GM10847 (cell line): ENCODE data around the gene HAUS5.

ENCODE experiments used
- POLR2A ChIP-seq: IDR thresholded peaks from 2 replicates; pipeline ENCODE4 v1.6.1; 2011; ENCODE audit not compliant: insufficient read length; ENCODE audit errors: extremely low read depth

Gene HAUS5

DNA sequence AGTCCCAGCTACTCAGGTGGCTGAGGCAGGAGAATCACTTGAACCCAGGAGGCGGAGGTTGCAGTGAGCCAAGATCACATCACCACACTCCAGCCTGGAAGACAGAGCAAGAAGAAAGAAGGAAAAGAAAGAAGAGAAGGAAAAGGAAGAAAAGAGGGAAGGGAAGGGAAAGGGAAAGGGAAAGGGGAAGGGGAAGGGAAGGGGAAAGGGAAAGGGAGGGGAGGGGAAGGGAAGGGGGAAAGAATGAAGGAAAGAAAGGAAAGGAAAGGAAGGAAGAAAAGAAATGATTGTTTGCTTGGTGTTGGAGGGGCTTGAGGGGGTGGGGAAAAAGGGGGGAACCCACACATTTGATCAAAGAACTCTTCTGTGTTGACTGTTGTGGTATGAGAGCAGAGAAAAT, 16.6 kb upstream of the HAUS5 start:
- TF ChIP-seq POLR2A, result no peak

DNA sequence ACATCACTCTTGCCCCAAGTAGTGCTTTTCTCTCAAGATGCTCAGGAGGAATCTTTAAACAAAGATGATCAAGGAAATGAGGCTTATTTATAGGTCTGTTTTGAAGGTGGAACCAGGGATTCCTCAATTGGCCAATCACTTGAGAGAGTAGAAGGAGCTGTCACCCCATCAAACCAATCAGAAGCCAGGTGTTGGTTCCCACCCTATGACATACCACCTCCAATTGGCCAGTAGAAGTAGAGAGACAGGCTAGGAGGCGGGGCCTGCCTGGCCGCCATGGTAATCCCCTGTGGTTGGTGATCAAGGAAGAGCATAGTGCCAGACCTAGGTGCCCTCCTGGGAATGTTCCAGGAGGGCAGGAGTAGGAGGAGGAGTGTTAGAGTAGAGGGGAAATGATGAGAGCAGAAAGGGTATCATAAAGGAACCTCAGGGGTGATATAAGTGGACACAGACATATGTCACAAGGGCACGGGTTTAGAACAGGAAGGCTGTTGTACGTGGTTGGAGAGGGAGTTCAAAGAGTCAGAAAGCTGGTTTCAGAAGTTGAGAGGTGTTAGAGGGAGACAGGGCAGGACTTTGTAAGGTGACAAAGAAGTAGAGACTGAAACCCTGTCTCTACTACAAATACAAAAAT, 16.1 kb upstream of the HAUS5 start:
- no peak for TF ChIP-seq POLR2A

DNA sequence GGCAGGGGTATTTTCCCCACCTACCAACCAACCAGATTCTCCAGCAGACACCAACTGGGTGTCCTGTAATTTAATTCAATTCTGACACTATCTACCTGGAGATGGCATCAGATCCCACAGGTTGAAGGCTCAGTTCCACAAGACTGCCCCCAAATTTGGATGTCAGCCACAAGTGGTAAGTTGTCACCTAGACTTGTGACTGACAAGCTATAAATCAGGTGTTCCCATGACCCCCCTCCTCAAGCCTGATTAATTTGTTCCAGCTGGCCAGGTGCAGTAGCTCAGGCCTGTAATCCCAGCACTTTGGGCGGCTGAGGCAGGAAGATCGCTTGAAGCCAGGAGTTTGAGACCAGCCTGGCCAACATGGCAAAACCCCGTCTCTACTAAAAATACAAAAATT, 10.6 kb upstream of the HAUS5 start:
- no peak for TF ChIP-seq POLR2A

- TF ChIP-seq POLR2A, result no peak
These were observed 4.9 kb upstream of the HAUS5 start for GRCh38 chr19:35607661-35608060.

DNA sequence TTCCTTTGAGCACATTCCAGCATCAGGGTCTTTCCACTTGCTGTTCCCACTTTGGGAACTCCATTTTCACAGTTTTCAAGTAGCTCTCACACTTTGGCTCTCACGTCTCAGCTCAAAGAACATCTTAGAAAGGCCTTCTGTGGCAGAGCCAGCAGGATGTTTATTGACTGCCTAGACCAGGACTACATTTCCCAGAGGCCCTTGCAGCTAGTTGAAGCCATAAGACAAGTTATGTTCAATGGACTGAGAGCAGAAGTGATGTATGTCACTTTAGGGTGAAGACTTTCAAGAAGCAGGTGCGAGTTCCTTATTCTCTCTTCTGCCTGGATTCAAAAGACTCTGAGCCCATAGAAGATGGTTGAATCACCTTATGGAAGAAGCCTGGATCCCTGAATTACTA, 4.3 kb upstream of the HAUS5 start:
- no peak for TF ChIP-seq POLR2A

- no peak for TF ChIP-seq POLR2A
These were observed 2.6 kb upstream of the HAUS5 start for GRCh38 chr19:35609851-35610353.

DNA sequence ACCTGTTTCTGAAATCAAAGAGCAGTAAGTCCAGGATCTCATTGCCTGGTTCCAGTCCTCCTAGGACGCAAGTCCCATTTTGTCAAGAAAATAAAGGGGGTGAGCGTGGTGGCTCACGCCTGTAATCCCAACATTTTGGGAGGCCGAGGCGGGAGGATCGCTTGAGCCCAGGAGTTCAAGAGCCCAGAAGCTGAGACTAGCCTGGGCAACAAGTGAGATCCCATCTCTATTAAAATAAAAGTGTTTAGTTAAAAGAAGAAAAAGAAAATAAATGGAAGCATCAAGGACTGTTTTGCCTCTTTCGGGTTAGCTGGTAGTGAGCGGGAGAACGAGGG, 344 bp upstream of the HAUS5 start:
- no peak for TF ChIP-seq POLR2A

DNA sequence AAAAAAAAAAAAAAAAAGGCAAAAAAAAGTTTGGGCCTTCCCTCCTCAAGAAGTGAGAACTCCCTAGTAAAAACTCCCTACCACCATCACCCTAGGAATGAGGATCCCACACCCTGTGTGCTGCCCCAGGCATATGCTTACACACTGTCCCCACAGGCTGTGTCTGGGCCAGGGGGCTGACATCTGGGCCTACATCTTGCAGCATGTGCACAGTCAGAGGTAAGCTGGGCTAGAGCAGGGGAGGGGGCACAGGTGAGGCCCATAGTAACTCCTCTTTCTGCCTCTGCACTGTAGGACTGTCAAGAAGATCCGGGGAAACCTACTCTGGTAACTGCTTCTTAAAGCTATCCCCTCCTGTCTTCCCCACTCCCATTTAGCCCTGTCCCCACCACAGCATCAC, 1.0 kb downstream of the HAUS5 start:
- no peak for TF ChIP-seq POLR2A

GRCh38 chr19:35615036-35615435, 2.5 kb downstream of the HAUS5 start:
- TF ChIP-seq POLR2A, result no peak

GRCh38 chr19:35618857-35619256, 6.3 kb downstream of the HAUS5 start:
- TF ChIP-seq POLR2A, result no peak

DNA sequence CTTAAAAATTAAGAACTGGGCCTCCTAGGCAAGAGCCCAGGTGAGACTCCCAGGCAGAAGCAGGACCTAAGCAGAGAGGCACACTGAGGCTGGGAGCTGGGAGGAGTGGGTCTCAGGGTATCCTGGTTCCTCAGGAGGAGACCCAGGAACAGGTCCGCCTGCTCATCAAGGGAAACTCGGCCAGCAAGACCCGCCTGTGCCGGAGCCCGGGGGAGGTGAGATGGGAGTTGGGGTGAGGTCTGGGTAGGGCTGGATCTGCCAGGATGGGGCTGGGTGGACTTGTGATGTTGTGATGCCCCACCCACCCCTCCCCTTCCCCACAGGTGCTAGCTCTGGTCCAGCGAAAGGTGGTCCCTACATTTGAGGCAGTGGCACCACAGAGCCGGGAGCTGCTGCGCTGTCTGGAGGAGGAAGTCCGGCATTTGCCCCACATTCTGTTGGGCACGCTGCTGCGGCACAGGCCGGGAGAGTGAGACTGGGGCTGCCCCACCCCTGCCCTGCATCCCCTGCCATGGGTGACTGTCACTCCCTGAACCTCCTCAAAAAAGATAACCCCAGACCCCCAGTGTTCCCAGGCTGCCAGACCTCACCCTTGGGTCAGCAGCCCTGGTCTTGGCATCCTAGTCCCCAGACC, 6.9 kb downstream of the HAUS5 start:
- TF ChIP-seq POLR2A, result no peak

GRCh38 chr19:35620001-35620400, 7.5 kb downstream of the HAUS5 start:
- no peak for TF ChIP-seq POLR2A

DNA sequence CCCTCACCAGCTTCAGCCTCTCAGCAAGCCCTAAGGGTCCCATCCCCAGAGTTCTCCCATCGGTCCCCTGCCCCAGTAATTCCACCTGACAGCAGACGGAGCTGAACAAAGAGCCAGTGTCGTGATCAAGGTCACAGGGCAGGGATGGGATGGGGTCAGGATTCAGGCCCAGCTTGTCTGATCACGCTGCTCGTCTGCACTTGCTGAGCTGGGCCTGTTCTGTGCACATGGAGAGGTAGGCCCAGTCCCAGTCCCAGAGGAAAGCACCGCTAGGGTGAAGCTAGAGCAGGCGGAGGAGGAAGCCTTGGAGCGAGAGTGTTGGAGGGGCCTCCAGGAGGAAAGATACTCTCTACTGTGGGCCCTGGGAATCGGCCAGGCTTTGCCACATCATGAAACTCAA, 9.2 kb downstream of the HAUS5 start:
- TF ChIP-seq POLR2A, result no peak

GRCh38 chr19:35622750-35623149, 10.2 kb downstream of the HAUS5 start:
- no peak for TF ChIP-seq POLR2A

DNA sequence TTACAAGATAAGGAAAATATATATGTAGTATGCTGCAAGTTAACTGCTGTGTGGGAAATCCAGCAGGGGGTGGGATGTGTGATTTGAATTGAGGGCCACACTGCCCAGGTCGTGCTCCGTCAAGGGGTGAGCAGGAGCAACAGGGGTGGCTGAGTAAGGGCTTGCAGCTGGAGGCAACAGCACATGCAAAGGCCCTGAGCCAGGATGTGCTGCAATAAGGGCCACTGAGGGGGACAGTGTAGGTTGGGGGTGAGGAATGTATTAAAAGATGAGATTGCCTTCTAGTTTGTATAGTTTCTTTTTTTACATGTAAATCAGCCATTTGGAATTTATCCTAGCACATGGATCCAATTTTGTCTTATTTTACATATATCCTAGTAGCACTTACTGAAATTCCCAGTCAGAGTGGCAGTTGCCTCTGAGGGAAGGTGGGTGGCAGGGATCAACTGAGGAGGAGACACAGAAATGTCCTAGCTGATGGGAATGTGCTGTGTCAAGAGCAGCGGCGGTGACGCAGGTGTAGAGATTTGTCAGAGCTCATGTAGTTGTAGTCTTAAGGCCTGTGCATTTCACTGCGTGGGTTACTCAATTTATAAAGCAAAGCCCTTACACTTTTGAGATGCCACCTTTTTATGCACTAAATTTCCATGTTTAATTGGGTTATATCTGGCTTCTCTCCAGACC, 10.9 kb downstream of the HAUS5 start:
- no peak for TF ChIP-seq POLR2A

DNA sequence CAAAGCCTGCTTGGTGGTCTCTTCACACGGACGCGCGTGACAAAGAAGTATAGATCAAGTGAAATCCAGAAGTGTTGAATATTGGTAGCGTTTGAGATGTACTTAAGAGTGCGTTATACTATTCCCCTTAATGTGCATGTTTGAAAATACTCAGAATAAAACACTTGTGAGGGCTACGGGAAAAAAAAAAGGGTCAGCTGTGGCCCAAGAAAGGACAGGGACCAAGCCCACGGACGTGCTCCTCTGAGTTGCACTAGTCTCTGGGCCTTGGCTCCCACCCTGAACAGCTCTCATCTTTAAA, 15.7 kb downstream of the HAUS5 start:
- no peak for TF ChIP-seq POLR2A
